HepG2 (cell line): ENCODE measurements around the gene NET1. TPM values are rescaled to one million over a fixed set of nuclear protein-coding genes. Genes with fewer than 3 reads are reported as not detected.

Experiments used
- ELF1 ChIP-seq: sonication (generic); formaldehyde crosslinking; IDR thresholded peaks from 2 replicates; pipeline ENCODE4 v1.4.0; 2020; ENCODE audit warnings: missing genetic modification reagents
- MAF1 ChIP-seq: sonication (generic); formaldehyde crosslinking; IDR thresholded peaks from 2 replicates; pipeline ENCODE4 v1.5.0; 2020; ENCODE audit warnings: missing genetic modification reagents, borderline replicate concordance
- RARA ChIP-seq: IDR thresholded peaks from 2 replicates; pipeline ENCODE4 v1.6.1; 2016; ENCODE audit warnings: missing genetic modification reagents, missing compliant biosample characterization
- ZBTB42 ChIP-seq: sonication (generic); formaldehyde crosslinking; IDR thresholded peaks from 2 replicates; pipeline ENCODE4 v1.5.0; 2020; ENCODE audit warnings: mild to moderate bottlenecking, missing genetic modification reagents
- ZIK1 ChIP-seq: sonication (generic); formaldehyde crosslinking; IDR thresholded peaks from 2 replicates; pipeline ENCODE4 v1.5.0; 2020; ENCODE audit warnings: mild to moderate bottlenecking, low read depth, missing genetic modification reagents, borderline replicate concordance
- ZNF101 ChIP-seq: sonication (generic); formaldehyde crosslinking; IDR thresholded peaks from 2 replicates; pipeline ENCODE4 v1.4.0; 2020; ENCODE audit warnings: mild to moderate bottlenecking, low read depth, missing genetic modification reagents, borderline replicate concordance
- ZNF274 ChIP-seq: sonication (generic); formaldehyde crosslinking; IDR thresholded peaks from 2 replicates; pipeline ENCODE4 v1.5.1; 2020; ENCODE audit warnings: mild to moderate bottlenecking, missing genetic modification reagents
- ZNF446 ChIP-seq: sonication (generic); formaldehyde crosslinking; IDR thresholded peaks from 2 replicates; pipeline ENCODE4 v1.5.0; 2020; ENCODE audit warnings: mild to moderate bottlenecking, missing genetic modification reagents
- polyA plus RNA-seq, 8 experiments: library from polyadenylated mRNA; depleted of rRNA in 3 of 8; stranded (reverse) in 7 of 8; unstranded in 1 of 8; fragments of >200 nt; fragmentation: Illumina TruSeq in 4 of 8; extraction: Trizol in 4 of 8; gene quantifications; 2 replicates each; pipeline versions ENCODE4 v1.2.1 to v1.2.3, GENCODE V29; 2011 to 2016; ENCODE audit warnings: low read depth in 4 of 8, missing spikeins in 1 of 8, mixed read lengths in 1 of 8; ENCODE audit not compliant: insufficient read depth in 1 of 8
- total RNA-seq, 5 experiments: library from RNA; depleted of rRNA; stranded (reverse); fragments of >200 nt; fragmentation: Illumina TruSeq; extraction: Trizol; gene quantifications; 2 replicates each; pipeline ENCODE4 v1.2.3, GENCODE V29; 2016; ENCODE audit warnings: low read depth in 1 of 5
- TF ChIP-seq, protein P1 (sequence below): sonication (generic); formaldehyde crosslinking; IDR thresholded peaks from 2 replicates; pipeline ENCODE4 v1.4.0; 2020; ENCODE audit warnings: missing genetic modification reagents, borderline replicate concordance
- TF ChIP-seq, protein P2 (sequence below): sonication (generic); formaldehyde crosslinking; IDR thresholded peaks from 2 replicates; pipeline ENCODE4 v1.4.0; 2020; ENCODE audit warnings: missing genetic modification reagents

Gene NET1
- total and polyA plus RNA-seq, 2 of the 13 experiments (the other 11 are each of a cell fraction or from before 2014, with no cell fraction given), result 48.1 to 65.8 TPM

DNA sequence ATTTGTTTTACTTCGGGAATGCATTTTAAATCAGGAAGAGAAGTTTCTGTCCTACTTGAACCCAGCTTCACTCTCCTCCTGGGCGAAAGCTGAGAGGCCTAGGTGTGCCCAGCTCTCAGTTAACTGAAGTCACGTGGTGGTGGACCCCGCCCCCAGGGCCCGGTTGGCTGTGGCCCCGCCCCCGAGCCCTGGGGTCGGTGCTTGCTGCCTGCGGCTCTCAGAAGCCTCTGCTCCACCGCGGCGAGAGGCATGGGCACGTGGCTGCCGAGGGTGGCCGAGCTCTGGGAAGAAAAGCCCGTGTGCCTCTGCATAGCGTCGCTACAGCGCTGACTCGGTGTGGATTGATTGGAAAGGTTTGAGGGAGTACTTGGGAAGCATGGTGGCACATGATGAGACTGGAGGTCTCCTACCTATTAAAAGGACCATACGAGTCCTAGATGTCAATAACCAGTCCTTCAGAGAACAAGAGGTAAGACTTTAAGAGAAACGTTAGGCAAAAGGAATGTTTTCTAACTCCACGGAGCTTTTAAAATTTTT is 34.1 kb downstream of the NET1 start (continued):
- TF ChIP-seq RARA (peak; percentile 75), ZNF274 (peak; percentile 76; the same call in 1 of the 2 replicates), ZNF101 (CRISPR knock-in tag) (no peak), ELF1 (CRISPR knock-in tag) (peak; percentile 63), ZBTB42 (CRISPR knock-in tag) (no peak), MAF1 (no peak), ZNF446 (no peak), ZIK1 (CRISPR knock-in tag) (peak; percentile 82)
- TF ChIP-seq, protein P1, sequence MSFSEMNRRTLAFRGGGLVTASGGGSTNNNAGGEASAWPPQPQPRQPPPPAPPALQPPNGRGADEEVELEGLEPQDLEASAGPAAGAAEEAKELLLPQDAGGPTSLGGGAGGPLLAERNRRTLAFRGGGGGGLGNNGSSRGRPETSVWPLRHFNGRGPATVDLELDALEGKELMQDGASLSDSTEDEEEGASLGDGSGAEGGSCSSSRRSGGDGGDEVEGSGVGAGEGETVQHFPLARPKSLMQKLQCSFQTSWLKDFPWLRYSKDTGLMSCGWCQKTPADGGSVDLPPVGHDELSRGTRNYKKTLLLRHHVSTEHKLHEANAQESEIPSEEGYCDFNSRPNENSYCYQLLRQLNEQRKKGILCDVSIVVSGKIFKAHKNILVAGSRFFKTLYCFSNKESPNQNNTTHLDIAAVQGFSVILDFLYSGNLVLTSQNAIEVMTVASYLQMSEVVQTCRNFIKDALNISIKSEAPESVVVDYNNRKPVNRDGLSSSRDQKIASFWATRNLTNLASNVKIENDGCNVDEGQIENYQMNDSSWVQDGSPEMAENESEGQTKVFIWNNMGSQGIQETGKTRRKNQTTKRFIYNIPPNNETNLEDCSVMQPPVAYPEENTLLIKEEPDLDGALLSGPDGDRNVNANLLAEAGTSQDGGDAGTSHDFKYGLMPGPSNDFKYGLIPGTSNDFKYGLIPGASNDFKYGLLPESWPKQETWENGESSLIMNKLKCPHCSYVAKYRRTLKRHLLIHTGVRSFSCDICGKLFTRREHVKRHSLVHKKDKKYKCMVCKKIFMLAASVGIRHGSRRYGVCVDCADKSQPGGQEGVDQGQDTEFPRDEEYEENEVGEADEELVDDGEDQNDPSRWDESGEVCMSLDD, result no peak
- TF ChIP-seq, protein P2, sequence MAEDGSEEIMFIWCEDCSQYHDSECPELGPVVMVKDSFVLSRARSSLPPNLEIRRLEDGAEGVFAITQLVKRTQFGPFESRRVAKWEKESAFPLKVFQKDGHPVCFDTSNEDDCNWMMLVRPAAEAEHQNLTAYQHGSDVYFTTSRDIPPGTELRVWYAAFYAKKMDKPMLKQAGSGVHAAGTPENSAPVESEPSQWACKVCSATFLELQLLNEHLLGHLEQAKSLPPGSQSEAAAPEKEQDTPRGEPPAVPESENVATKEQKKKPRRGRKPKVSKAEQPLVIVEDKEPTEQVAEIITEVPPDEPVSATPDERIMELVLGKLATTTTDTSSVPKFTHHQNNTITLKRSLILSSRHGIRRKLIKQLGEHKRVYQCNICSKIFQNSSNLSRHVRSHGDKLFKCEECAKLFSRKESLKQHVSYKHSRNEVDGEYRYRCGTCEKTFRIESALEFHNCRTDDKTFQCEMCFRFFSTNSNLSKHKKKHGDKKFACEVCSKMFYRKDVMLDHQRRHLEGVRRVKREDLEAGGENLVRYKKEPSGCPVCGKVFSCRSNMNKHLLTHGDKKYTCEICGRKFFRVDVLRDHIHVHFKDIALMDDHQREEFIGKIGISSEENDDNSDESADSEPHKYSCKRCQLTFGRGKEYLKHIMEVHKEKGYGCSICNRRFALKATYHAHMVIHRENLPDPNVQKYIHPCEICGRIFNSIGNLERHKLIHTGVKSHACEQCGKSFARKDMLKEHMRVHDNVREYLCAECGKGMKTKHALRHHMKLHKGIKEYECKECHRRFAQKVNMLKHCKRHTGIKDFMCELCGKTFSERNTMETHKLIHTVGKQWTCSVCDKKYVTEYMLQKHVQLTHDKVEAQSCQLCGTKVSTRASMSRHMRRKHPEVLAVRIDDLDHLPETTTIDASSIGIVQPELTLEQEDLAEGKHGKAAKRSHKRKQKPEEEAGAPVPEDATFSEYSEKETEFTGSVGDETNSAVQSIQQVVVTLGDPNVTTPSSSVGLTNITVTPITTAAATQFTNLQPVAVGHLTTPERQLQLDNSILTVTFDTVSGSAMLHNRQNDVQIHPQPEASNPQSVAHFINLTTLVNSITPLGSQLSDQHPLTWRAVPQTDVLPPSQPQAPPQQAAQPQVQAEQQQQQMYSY (CRISPR knock-in tag), result peak; percentile 49; the same call in 1 of the 2 replicates
- TF ChIP-seq, all 625 proteins: peak for 369
